Fibroblast of skin of left biceps (primary cell): ENCODE results near the gene AKT2.
A peak's percentile ranks its signal among the peaks of the same experiment; 100 is the strongest.

Experiments used
- DNase-seq, 2 experiments: peaks; one replicate each; pipeline ENCODE4 v3.0.0-alpha.2; 2013; ENCODE audit warnings: low read depth in 2 of 2

The AKT2 gene

GRCh38 chr19:40190891-40191835, 94.0 kb downstream of the AKT2 start, which contains the start of gene MAP3K10:
Gene MAP3K10 (plus strand): TSS chr19:40191426. CDS start chr19:40192032, 606 bp downstream.
- peak; percentile 26 to 36 for DNase-seq

- no peak for DNase-seq
Measured at GRCh38 chr19:40184273-40184672, 100.9 kb downstream of the AKT2 start.
